GM12873 (cell line): ENCODE measurements around the gene FAM168B.

Source experiments
- CTCF ChIP-seq: IDR thresholded peaks from 2 replicates; pipeline ENCODE4 v1.5.1; 2012; ENCODE audit warnings: low read depth, mild to moderate bottlenecking, moderate library complexity, low read length, control low read depth; ENCODE audit not compliant: insufficient read depth; ENCODE audit errors: missing control alignments

FAM168B gene

GRCh38 chr2:131094463-131095281 lies 1.4 kb upstream of the FAM168B start:
- no peak for TF ChIP-seq CTCF

GRCh38 chr2:131093696-131094462 lies 619 bp upstream of the FAM168B start:
- TF ChIP-seq CTCF: no peak

GRCh38 chr2:131092458-131093005 lies 728 bp downstream of the FAM168B start:
- no peak for TF ChIP-seq CTCF

GRCh38 chr2:131085646-131086045 lies 7.6 kb downstream of the FAM168B start:
- no peak for TF ChIP-seq CTCF

GRCh38 chr2:131081190-131081589 lies 12.1 kb downstream of the FAM168B start:
- TF ChIP-seq CTCF: no peak

- no peak for TF ChIP-seq CTCF
Observed at GRCh38 chr2:131077966-131078365, 15.3 kb downstream of the FAM168B start.

- TF ChIP-seq CTCF: no peak
Observed at GRCh38 chr2:131077182-131077846, 15.9 kb downstream of the FAM168B start.
